Hepatocyte (in vitro differentiated cells): ENCODE data around the gene CENPQ.

Experiments
- CTCF ChIP-seq: fragments of 200-600 bp; sonication (generic); IDR thresholded peaks from 2 replicates; pipeline ENCODE4 v1.5.1; 2016; ENCODE audit warnings: antibody characterized with exemption, mild to moderate bottlenecking; ENCODE audit not compliant: poor library complexity
- EZH2 ChIP-seq: fragments of 200-600 bp; sonication (generic); IDR thresholded peaks from 2 replicates; pipeline ENCODE4 v1.6.1; 2016; ENCODE audit warnings: antibody characterized with exemption, mild to moderate bottlenecking, borderline replicate concordance

GRCh38 chr6:49519660-49520059, 56.5 kb downstream of the CENPQ start:
- no peak for TF ChIP-seq CTCF
- TF ChIP-seq EZH2 = no peak
